Measurements from ENCODE around the gene CPA4. TPM values are rescaled to one million over a fixed set of nuclear protein-coding genes. Genes with fewer than 3 reads are reported as not detected.

Gene CPA4
- total RNA-seq, 2 experiments from 2014 or later: not detected

DNA sequence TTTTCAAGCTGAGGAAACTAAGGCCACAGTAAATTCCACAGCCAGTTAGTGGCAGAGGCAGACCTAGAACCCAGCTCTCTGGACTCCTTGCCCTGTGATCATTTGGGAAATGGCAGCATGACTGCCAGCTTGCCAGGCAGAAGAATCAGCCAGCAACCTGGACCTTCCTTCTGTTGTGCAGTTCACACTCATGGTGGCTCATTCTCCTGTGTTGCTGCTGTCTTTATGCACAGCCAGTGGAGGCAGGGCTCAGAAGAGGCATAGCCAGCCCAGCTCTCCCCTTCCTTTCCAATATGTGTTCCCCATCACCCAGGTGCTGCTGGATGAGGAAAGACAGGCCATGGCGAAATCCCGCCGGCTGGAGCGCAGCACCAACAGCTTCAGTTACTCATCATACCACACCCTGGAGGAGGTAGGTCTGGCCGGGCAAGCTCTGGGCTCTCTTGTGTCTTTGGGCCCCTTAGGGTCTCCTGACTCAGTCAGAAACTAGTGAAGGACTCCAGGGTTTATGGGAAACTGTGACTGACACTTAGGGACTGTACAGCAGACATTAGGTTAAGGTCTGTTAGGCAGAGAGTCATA lies 66.4 kb downstream of the CPA4 start:
- Histone ChIP-seq H3K9me3 (ENCODE audit: low read length) (no peaks in the 10 kb centered on the region), H3K4me2 (ENCODE audit: low read length) (no peak overlapping the region), H3K27ac (ENCODE audit: low read depth, low read length, poor library complexity, severe bottlenecking) (no peak overlapping the region), H3K9me2 (ENCODE audit: insufficient read depth, low read length) (no peaks in the 10 kb centered on the region), H3K4me3 (ENCODE audit: low read depth, low read length, poor library complexity, severe bottlenecking) (no peak overlapping the region), H3K4me1 (ENCODE audit: insufficient read depth, low read length, poor library complexity, severe bottlenecking) (no peaks in the 10 kb centered on the region), H3K36me3 (ENCODE audit: insufficient read depth, low read length) (no peaks in the 10 kb centered on the region), H3K79me2 (ENCODE audit: insufficient read depth, low read depth, low read length) (no peaks in the 10 kb centered on the region), H2AFZ (ENCODE audit: low read length) (no peak overlapping the region), H4K20me1 (ENCODE audit: insufficient read depth, low read length) (no peaks in the 10 kb centered on the region)
- TF ChIP-seq, protein P1, sequence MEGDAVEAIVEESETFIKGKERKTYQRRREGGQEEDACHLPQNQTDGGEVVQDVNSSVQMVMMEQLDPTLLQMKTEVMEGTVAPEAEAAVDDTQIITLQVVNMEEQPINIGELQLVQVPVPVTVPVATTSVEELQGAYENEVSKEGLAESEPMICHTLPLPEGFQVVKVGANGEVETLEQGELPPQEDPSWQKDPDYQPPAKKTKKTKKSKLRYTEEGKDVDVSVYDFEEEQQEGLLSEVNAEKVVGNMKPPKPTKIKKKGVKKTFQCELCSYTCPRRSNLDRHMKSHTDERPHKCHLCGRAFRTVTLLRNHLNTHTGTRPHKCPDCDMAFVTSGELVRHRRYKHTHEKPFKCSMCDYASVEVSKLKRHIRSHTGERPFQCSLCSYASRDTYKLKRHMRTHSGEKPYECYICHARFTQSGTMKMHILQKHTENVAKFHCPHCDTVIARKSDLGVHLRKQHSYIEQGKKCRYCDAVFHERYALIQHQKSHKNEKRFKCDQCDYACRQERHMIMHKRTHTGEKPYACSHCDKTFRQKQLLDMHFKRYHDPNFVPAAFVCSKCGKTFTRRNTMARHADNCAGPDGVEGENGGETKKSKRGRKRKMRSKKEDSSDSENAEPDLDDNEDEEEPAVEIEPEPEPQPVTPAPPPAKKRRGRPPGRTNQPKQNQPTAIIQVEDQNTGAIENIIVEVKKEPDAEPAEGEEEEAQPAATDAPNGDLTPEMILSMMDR (conservative IDR thresholded peaks at IDR 0.05; ENCODE audit: low read length): no peak
- TF ChIP-seq EZH2phosphoT487 (IDR thresholded peaks at IDR 0.05; ENCODE audit: borderline replicate concordance, low read depth, low read length): no peak
- intact Hi-C loops (cut with micrococcal nuclease; ENCODE audit: unreplicated experiment): no loop called here
- ChIA-PET CTCF (ENCODE audit: unreplicated experiment) (no interaction called here), POLR2A (no interaction called here)
- no peak for DNase-seq (ENCODE audit: low spot score)
- BruUV-seq (replicated peaks): no TSS peak

DNA sequence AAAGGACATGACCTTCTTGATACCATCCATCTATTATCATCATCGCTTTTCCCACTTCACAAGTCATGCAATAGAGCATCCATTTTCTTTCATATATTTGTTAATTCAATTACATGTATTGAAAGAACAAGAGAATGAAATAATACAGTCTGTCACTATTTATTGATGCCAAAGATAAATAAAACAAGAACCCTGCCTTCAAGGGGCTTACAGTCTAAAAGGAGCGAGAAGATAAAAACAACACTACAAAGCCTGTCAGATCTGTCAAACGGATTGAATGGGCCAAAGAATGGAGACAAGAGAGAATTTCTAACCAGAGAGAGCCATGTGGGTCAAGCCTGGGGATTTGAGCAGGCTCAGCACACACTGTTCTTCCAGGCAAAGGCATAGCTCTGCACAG lies 67.6 kb downstream of the CPA4 start:
- no peaks in the 10 kb centered on the region for H3K36me3 ChIP-seq (ENCODE audit: insufficient read depth, low read length)
- intact Hi-C loops (cut with micrococcal nuclease; ENCODE audit: unreplicated experiment): no loop called here
- no peak overlapping the region for H3K4me3 ChIP-seq (ENCODE audit: low read depth, low read length, poor library complexity, severe bottlenecking)
- H3K4me2 ChIP-seq (ENCODE audit: low read length): no peak overlapping the region
- H3K79me2 ChIP-seq (ENCODE audit: insufficient read depth, low read depth, low read length): no peaks in the 10 kb centered on the region
- no peaks in the 10 kb centered on the region for H3K4me1 ChIP-seq (ENCODE audit: insufficient read depth, low read length, poor library complexity, severe bottlenecking)
- no peaks in the 10 kb centered on the region for H3K9me3 ChIP-seq (ENCODE audit: low read length)
- BruUV-seq (replicated peaks): no TSS peak
- TF ChIP-seq, protein P1 (conservative IDR thresholded peaks at IDR 0.05; ENCODE audit: low read length): no peak
- TF ChIP-seq EZH2phosphoT487 (IDR thresholded peaks at IDR 0.05; ENCODE audit: borderline replicate concordance, low read depth, low read length): no peak
- ChIA-PET POLR2A (no interaction called here), CTCF (ENCODE audit: unreplicated experiment) (no interaction called here)
- H3K9me2 ChIP-seq (ENCODE audit: insufficient read depth, low read length): no peaks in the 10 kb centered on the region
- no peak for DNase-seq (ENCODE audit: low spot score)
- no peak overlapping the region for H3K27ac ChIP-seq (ENCODE audit: low read depth, low read length, poor library complexity, severe bottlenecking)
- H2AFZ ChIP-seq (ENCODE audit: low read length): no peak overlapping the region
- H4K20me1 ChIP-seq (ENCODE audit: insufficient read depth, low read length): no peaks in the 10 kb centered on the region

DNA sequence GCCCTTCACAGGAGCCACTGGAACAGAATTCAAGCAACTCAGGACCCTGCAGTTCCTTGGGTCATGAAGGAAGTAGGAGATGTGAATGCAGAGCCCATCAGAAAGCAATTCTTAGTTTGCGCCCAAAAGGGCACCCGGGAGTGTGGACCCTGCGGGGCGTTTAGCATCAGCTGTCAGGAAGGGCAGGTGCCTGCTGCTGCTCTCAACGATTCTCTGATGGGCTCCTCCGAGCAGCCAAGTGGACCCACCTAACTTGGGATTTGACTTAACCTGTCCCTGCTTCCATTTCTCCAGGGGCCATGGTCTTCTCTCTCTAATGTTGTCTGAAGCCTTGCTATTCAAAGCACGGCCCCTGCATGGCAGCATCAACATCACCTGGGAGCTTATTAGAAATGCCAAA lies 68.7 kb downstream of the CPA4 start:
- BruUV-seq (replicated peaks): no TSS peak
- Histone ChIP-seq H3K79me2 (ENCODE audit: insufficient read depth, low read depth, low read length) (no peaks in the 10 kb centered on the region), H3K4me3 (ENCODE audit: low read depth, low read length, poor library complexity, severe bottlenecking) (no peak overlapping the region), H3K36me3 (ENCODE audit: insufficient read depth, low read length) (no peaks in the 10 kb centered on the region), H2AFZ (ENCODE audit: low read length) (no peak overlapping the region), H4K20me1 (ENCODE audit: insufficient read depth, low read length) (no peaks in the 10 kb centered on the region), H3K27ac (ENCODE audit: low read depth, low read length, poor library complexity, severe bottlenecking) (no peak overlapping the region), H3K4me1 (ENCODE audit: insufficient read depth, low read length, poor library complexity, severe bottlenecking) (no peaks in the 10 kb centered on the region), H3K4me2 (ENCODE audit: low read length) (no peak overlapping the region), H3K9me3 (ENCODE audit: low read length) (no peaks in the 10 kb centered on the region), H3K9me2 (ENCODE audit: insufficient read depth, low read length) (no peaks in the 10 kb centered on the region)
- TF ChIP-seq EZH2phosphoT487 (IDR thresholded peaks at IDR 0.05; ENCODE audit: borderline replicate concordance, low read depth, low read length): no peak
- TF ChIP-seq, protein P1 (conservative IDR thresholded peaks at IDR 0.05; ENCODE audit: low read length): no peak
- ChIA-PET CTCF (ENCODE audit: unreplicated experiment) (no interaction called here), POLR2A (no interaction called here)
- DNase-seq (ENCODE audit: low spot score): no peak
- intact Hi-C loops (cut with micrococcal nuclease; ENCODE audit: unreplicated experiment): no loop called here
